CD4-positive, alpha-beta T cell (primary cell): ENCODE data around the gene TLNRD1. TPM values are rescaled to one million over a fixed set of nuclear protein-coding genes. Genes with fewer than 3 reads are reported as not detected.

Source experiments
- ATAC-seq: fragments of 200-7000 bp; cut with Tn5 transposase; one replicate; pipeline ENCODE4 v1.10.0; 2022; ENCODE audit warnings: mild to moderate bottlenecking; ENCODE audit not compliant: poor library complexity
- CTCF ChIA-PET: fragments of 350-600 bp; sonication (Branson Sonifier 250); formaldehyde crosslinking; loops from one replicate; lab custom pipeline; 2021; ENCODE audit warnings: antibody characterized with exemption, inconsistent platforms; lab: Charles Lee
- POLR2A ChIA-PET: fragments of 350-600 bp; sonication (Branson Sonifier 250); formaldehyde crosslinking; loops from one replicate; lab custom pipeline; 2021; ENCODE audit warnings: antibody characterized with exemption, inconsistent platforms; lab: Charles Lee
- DNase-seq, 14 experiments: peaks; one replicate each; pipeline ENCODE4 v3.0.0-alpha.2; 2013 to 2020; ENCODE audit warnings: mixed read lengths in 2 of 14
- H3K27ac ChIP-seq, 2 donors: one replicate each; pipeline versions ENCODE4 v1.5.1 to v1.7.0; 2013; ENCODE audit warnings: low read length in 2 of 2, low read depth in 1 of 2, mild to moderate bottlenecking in 1 of 2
- H3K27me3 ChIP-seq, 2 experiments: 1 replicate in 1 of 2; 2 replicates in 1 of 2; pipeline versions ENCODE4 v1.6.1 to v1.7.0; 2013; ENCODE audit warnings: low read length in 2 of 2, control low read depth in 1 of 2, mild to moderate bottlenecking in 1 of 2, moderate library complexity in 1 of 2; ENCODE audit not compliant: insufficient read depth in 2 of 2, control insufficient read depth in 1 of 2
- H3K36me3 ChIP-seq: one replicate; pipeline ENCODE4 v1.6.1; 2013; ENCODE audit warnings: low read length, control low read depth; ENCODE audit not compliant: insufficient read depth
- H3K4me1 ChIP-seq: one replicate; pipeline ENCODE4 v1.6.1; 2013; ENCODE audit warnings: low read length, control low read depth; ENCODE audit not compliant: insufficient read depth
- H3K4me3 ChIP-seq: one replicate; pipeline ENCODE4 v1.5.1; 2013; ENCODE audit warnings: mild to moderate bottlenecking, low read length, moderate library complexity
- H3K9me3 ChIP-seq, 2 experiments: 1 replicate in 1 of 2; 2 replicates in 1 of 2; pipeline versions ENCODE4 v1.6.1 to v1.7.0; 2013; ENCODE audit warnings: low read length in 2 of 2, mild to moderate bottlenecking in 2 of 2, control low read depth in 1 of 2, moderate library complexity in 1 of 2; ENCODE audit not compliant: control insufficient read depth in 1 of 2, insufficient read depth in 1 of 2
- H3K27ac Mint-ChIP-seq: one replicate; pipeline ENCODE4 v1.8.0; 2020; ENCODE audit warnings: mixed read lengths
- H3K27me3 Mint-ChIP-seq: one replicate; pipeline ENCODE4 v1.8.0; 2021; ENCODE audit warnings: mixed read lengths
- H3K36me3 Mint-ChIP-seq: one replicate; pipeline ENCODE4 v1.8.0; 2021; ENCODE audit warnings: low read depth, mixed read lengths
- H3K4me1 Mint-ChIP-seq: one replicate; pipeline ENCODE4 v1.8.0; 2021; ENCODE audit warnings: low read depth, mixed read lengths
- H3K4me3 Mint-ChIP-seq: one replicate; pipeline ENCODE4 v1.8.0; 2020; ENCODE audit warnings: mild to moderate bottlenecking, mixed read lengths
- H3K9me3 Mint-ChIP-seq: one replicate; pipeline ENCODE4 v1.8.0; 2020; ENCODE audit warnings: mixed read lengths
- CTCF ChIP-seq: fragments of 200-600 bp; IDR thresholded peaks from one replicate; pipeline ENCODE4 v1.8.0; 2022; ENCODE audit warnings: antibody characterized with exemption, mild to moderate bottlenecking
- intact Hi-C, 2 experiments: fragments of 100-400 bp; cut with DNase I in 1 of 2; cut with micrococcal nuclease in 1 of 2; formaldehyde crosslinking; loops; one replicate each; pipeline versions ENCODE4 v1.15.1 to v1.9.0; 2023 to 2025; cut with DNase I, micrococcal nuclease
- total RNA-seq, 174 experiments: library from RNA in 2 of 174; stranded (reverse) in 2 of 174; gene quantifications; one replicate each; pipeline ENCODE4 v1.2.3 and lab custom pipeline; 2021 to 2026

Gene TLNRD1
- total RNA-seq, 2 experiments from 2014 or later = 10.5 to 12.3 TPM

DNA sequence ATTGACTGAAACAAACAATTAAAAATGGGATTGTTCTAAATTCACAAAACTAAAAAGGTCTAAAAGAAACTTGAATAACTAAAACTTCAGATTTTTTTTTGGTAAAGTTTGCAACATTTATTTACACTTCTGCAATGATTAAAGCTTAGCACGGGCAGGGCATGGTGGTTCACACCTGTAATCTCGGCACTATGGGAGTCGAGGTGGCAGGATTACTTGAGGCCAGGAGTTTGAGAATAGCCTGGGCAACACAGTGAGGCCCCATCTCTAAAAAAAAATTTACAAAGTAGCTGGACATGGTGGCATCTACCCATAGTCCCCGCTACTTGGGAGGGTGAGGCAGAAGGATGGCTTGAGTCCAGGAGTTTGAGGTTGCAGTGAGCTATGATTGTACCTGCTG, 31.6 kb downstream of the TLNRD1 start:
- Histone ChIP-seq H3K27me3 (no peaks in the 10 kb centered on the region), H3K9me3 (no peaks in the 10 kb centered on the region), H3K36me3 (no peaks in the 10 kb centered on the region), H3K27ac (no peak overlapping the region), H3K4me1 (no peaks in the 10 kb centered on the region), H3K4me3 (no peak overlapping the region)
- Mint-ChIP-seq H3K27ac (no peak overlapping the region), H3K36me3 (no peaks in the 10 kb centered on the region), H3K4me3 (no peak overlapping the region), H3K4me1 (no peaks in the 10 kb centered on the region), H3K9me3 (no peaks in the 10 kb centered on the region), H3K27me3 (no peaks in the 10 kb centered on the region)
- intact Hi-C loops = no loop called here
- TF ChIP-seq CTCF = no peak
- ChIA-PET CTCF (interaction anchor here (1.7 kb wide), 1 partner anchor 233 kb away, joined by 4 read pairs; no protein-coding TSS in a partner anchor), POLR2A (interaction anchor here (1.2 kb wide), 1 partner anchor 12 kb away, joined by 4 read pairs; no protein-coding TSS in a partner anchor)
- DNase-seq (no peak), ATAC-seq (no peak)

DNA sequence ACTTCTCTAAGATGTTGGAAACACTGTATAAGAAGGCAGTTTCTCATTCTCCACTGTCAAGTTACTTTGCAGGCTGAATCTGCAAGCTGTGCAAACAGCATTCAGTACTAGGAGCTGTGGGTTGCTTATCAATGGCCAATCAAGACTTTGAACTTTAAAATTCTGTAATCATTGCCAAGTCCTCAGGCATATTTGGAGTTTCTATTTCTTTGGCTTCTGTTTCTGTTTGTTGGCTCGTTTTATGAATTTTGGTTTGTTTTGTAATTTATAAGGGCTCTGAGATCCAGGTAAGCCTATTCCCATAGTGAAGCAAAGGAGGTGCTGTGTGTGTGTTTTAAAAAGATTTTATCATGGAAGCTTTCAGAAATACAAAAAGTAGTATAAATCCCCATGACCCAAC, 32.1 kb downstream of the TLNRD1 start:
- H3K4me3 Mint-ChIP-seq = no peak overlapping the region
- no peaks in the 10 kb centered on the region for H3K27me3 ChIP-seq
- no peaks in the 10 kb centered on the region for H3K9me3 ChIP-seq
- no peaks in the 10 kb centered on the region for H3K9me3 Mint-ChIP-seq
- H3K36me3 ChIP-seq = no peaks in the 10 kb centered on the region
- H3K4me1 ChIP-seq = no peaks in the 10 kb centered on the region
- intact Hi-C loops = no loop called here
- H3K27ac ChIP-seq = no peak overlapping the region
- CTCF ChIA-PET = interaction anchor here (1.7 kb wide), 1 partner anchor 233 kb away, joined by 4 read pairs; no protein-coding TSS in a partner anchor
- no peaks in the 10 kb centered on the region for H3K36me3 Mint-ChIP-seq
- H3K27ac Mint-ChIP-seq = no peak overlapping the region
- TF ChIP-seq CTCF = no peak
- POLR2A ChIA-PET = interaction anchor here (1.2 kb wide), 1 partner anchor 13 kb away, joined by 4 read pairs; no protein-coding TSS in a partner anchor
- H3K4me3 ChIP-seq = no peak overlapping the region
- DNase-seq = no peak
- H3K27me3 Mint-ChIP-seq = no peaks in the 10 kb centered on the region
- H3K4me1 Mint-ChIP-seq = no peaks in the 10 kb centered on the region
- no peak for ATAC-seq

DNA sequence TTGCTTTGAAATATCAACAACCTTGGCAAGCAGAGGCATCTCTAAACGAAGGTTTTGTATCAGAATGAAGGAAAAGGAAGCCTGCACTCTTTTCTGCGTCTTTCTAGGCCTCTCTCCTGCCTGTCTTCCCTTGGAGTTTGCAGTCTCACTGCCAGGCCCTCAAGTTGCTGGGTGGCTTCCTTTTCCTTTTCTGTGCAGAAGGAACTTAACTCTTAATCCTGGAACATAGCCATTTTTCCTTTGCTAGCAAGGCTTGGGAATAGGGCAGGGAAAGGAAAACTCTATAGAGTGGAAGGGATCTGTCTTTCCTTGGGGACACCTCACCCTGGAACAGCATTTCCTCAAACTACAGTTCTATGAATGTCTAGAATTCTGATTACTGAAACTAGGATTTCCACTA, 32.8 kb downstream of the TLNRD1 start:
- Mint-ChIP-seq H3K4me3 (no peak overlapping the region), H3K4me1 (peaks cover under 1% of the 10 kb centered on the region), H3K36me3 (no peaks in the 10 kb centered on the region), H3K27me3 (no peaks in the 10 kb centered on the region), H3K27ac (no peak overlapping the region), H3K9me3 (no peaks in the 10 kb centered on the region)
- no peak overlapping the region for H3K4me3 ChIP-seq
- intact Hi-C loops = no loop called here
- H3K9me3 ChIP-seq = no peaks in the 10 kb centered on the region
- TF ChIP-seq CTCF = no peak
- POLR2A ChIA-PET = no interaction called here
- no peaks in the 10 kb centered on the region for H3K27me3 ChIP-seq
- CTCF ChIA-PET = no interaction called here
- DNase-seq (no peak), ATAC-seq (no peak)
- H3K27ac ChIP-seq = no peak overlapping the region
- no peaks in the 10 kb centered on the region for H3K4me1 ChIP-seq
- H3K36me3 ChIP-seq = no peaks in the 10 kb centered on the region
